ENCODE results near the gene CIRBP. TPM values are rescaled to one million over a fixed set of nuclear protein-coding genes. Genes with fewer than 3 reads are reported as not detected.

The CIRBP gene
- total and polyA plus RNA-seq, 2 of the 13 experiments (the other 11 are each of a cell fraction or from before 2014, with no cell fraction given), result 133 to 140 TPM

GRCh38 chr19:1315470-1316166 lies 46.5 kb downstream of the CIRBP start (continued):
- TF ChIP-seq NFE2 (CRISPR knock-in tag; IDR thresholded peaks at IDR 0.05) (no peak), FOXK2 (IDR thresholded peaks at IDR 0.05) (no peak), TERF1 (CRISPR knock-in tag; IDR thresholded peaks at IDR 0.05) (0 out of 2 replicates have a peak, but pooled peaks have one; percentile 35), BHLHE40 (IDR thresholded peaks at IDR 0.05; ENCODE audit: low read length) (no peak), NFYC (CRISPR knock-in tag; IDR thresholded peaks at IDR 0.05) (no peak), IKZF4 (CRISPR knock-in tag; IDR thresholded peaks at IDR 0.05; ENCODE audit: borderline replicate concordance, low read depth, not compliant biosample characterization) (no peak), HOXA5 (CRISPR knock-in tag; IDR thresholded peaks at IDR 0.05) (no peak), ZNF687 (CRISPR knock-in tag; IDR thresholded peaks at IDR 0.05) (peak; percentile 86), ZNF878 (CRISPR knock-in tag; IDR thresholded peaks at IDR 0.05) (no peak), SNAPC2 (CRISPR knock-in tag; IDR thresholded peaks at IDR 0.05) (no peak), ZNF564 (CRISPR knock-in tag; IDR thresholded peaks at IDR 0.05) (no peak), CC2D1A (CRISPR knock-in tag; IDR thresholded peaks at IDR 0.05) (no peak), RNF2 (conservative IDR thresholded peaks at IDR 0.05; ENCODE audit: low read depth) (no peak), ZNF792 (CRISPR knock-in tag; IDR thresholded peaks at IDR 0.05) (no peak), RBM39 (IDR thresholded peaks at IDR 0.05; ENCODE audit: low read depth, low read length, poor library complexity, severe bottlenecking) (no peak), SKI (IDR thresholded peaks at IDR 0.05; ENCODE audit: partially characterized antibody) (peak; percentile 11), GMEB1 (CRISPR knock-in tag; IDR thresholded peaks at IDR 0.05; ENCODE audit: borderline replicate concordance) (no peak), STAT5B (CRISPR knock-in tag; IDR thresholded peaks at IDR 0.05) (no peak), NFIC (IDR thresholded peaks at IDR 0.05; ENCODE audit: low read length) (no peak), ZNF562 (CRISPR knock-in tag; IDR thresholded peaks at IDR 0.05; ENCODE audit: borderline replicate concordance) (no peak), SUZ12 (IDR thresholded peaks at IDR 0.05; ENCODE audit: low read depth, low read length) (no peak), ZNF431 (CRISPR knock-in tag; IDR thresholded peaks at IDR 0.05; ENCODE audit: borderline replicate concordance, low read depth) (no peak)

All from HepG2 (cell line).